Peyer's patch (tissue), 4 donors: ENCODE data around the gene PCK2.

Source experiments
- CTCF ChIP-seq, 6 experiments: fragments of 450-650 bp in 4 of 6; fragments of 200-600 bp in 2 of 6; sonication (generic) in 1 of 6; IDR thresholded peaks; one replicate each; pipeline ENCODE4 v1.5.1; 2017 to 2019; ENCODE audit warnings: antibody characterized with exemption in 6 of 6, mild to moderate bottlenecking in 3 of 6, moderate library complexity in 1 of 6
- POLR2A ChIP-seq, 2 donors: fragments of 450-650 bp; IDR thresholded peaks; one replicate each; pipeline ENCODE4 v1.5.1; 2017; ENCODE audit warnings: antibody characterized with exemption in 2 of 2, mild to moderate bottlenecking in 2 of 2, moderate library complexity in 2 of 2

DNA sequence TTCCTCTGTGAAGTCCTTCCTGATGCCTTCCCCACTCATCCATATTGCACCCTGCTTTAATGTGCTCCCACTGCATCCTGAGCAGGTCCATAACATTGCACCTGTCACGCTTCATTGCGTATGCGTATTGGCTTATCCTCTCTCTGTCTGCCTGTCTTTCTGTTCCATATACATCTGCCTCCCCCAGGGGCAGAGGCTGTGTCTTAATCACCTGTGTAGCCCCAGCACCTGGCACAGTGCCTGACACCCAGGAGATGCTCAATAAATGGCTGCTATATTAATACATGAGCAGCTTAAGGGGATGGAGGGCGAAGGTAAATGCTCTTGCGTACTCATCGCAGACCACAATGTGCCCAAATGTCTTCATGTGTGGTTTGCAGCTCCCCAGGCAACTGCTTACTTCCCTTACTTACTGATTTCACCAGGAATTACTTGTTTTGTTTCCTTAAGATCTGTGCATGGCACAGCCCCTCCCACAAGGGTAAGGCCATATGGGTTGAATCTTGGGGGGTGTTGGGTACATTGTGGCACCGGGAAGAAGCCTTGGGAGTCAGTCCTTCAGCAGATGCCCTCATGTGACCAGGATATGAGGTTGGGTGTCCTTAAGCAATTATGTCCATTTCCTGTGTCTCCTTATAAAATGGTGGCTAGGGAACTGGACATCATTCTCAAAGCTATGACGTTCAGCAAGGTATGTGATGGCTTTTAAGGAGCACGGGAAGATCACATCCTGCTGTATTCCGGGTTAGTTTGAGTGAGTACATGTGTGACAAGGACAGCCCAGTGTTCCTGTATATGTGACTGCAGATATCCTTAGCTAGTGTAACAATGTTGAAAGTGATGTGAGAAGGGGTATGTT, 23.6 kb upstream of the PCK2 start:
- no peak for TF ChIP-seq CTCF (IDR thresholded peaks at IDR 0.05)
- no peak for TF ChIP-seq POLR2A (IDR thresholded peaks at IDR 0.05)
